A549 treated with AZD9567 at 1 μM for 4 hours (cell line): ENCODE measurements around the gene AP2B1. TPM values are rescaled to one million over a fixed set of nuclear protein-coding genes. Genes with fewer than 3 reads are reported as not detected.

Experiments
- total RNA-seq: library from RNA; stranded (reverse); fragments of 200-300 nt; extraction: Qiagen RNA extraction; gene quantifications from 5 replicates; pipeline ENCODE4 v1.2.3, GENCODE V29; 2022; ENCODE audit not compliant: insufficient read depth

The AP2B1 gene
- 121 to 158 TPM (median 130 TPM) in 5 replicates for total RNA-seq

GRCh38 chr17:35587074-35587961 lies at the start of gene AP2B1:
Gene AP2B1 (plus strand): TSS chr17:35587322. CDS start chr17:35594031, 6,709 bp downstream.

DNA sequence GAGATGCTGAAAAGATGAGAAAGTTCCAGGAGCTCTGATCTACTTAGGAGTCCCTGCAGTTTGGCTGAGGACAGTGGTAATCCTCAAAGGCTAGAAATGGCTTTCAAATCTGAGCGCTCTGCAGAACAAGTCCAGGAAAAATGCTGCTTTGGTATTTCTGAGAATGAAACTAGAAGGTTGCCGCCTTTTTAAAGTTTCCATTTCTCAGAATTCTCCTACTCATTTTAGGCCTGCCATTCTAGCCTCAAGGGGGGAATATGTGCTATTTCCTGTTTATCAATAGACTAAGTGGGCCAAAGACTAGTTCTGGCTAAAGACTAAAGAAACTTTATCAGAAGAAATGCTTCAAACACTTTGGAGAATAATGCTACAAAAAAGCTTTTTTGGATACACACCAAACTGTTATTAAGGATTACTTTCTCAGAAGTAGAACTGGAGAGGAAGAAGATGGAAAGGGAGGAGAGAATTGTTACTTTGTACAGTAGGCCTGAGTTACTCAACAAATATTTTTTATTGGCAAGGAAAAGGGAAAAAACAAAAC lies 49.5 kb upstream of the AP2B1 start, which contains the start of gene SLFN12L:
Gene SLFN12L, minus strand, starts transcription at position 78 of the 541 bp plus-strand sequence. CDS start 15,314 bp downstream, outside the sequence.

GRCh38 chr17:35560703-35561102 lies 26.4 kb upstream of the AP2B1 start, which contains the start of gene SLFN14:
Gene SLFN14 (minus strand): TSS chr17:35560819. CDS start chr17:35558062, 2,757 bp downstream.

DNA sequence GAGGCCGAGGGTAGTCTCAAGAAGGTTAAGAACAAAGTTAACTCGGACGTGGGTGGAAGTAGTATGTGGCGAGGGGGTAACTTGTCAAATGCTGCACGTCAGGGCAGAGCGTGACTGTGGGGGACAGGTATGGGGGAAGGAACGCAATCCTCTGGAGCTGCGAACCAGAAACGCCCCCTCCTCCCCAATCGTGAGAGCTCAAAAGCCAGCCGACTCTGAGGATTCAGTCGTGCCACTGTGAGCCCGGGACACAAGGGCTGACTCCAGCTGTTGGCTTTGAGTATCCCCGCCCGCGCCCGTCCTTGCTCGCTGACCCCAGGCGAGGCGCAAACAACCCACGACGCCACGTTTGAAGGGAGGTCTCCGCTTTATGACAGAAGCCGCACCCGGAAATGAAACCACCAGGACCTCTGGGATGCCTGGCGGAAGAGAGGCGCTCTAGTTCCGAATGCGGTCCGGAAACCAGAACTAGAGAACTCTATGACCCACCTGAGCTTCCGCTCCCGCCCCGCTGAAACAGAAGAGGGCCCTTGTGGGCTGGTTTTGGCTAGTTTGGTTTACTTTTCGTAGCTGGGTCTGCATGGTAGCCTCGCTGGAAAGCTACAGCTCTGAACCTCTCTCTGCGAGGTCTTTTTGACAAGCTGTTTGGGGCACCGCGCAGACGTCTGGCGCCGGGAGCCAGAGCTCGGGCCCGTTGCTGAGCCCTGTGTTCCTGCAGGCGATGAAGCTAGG lies 8.8 kb upstream of the AP2B1 start, which contains the start of gene PEX12:
Gene PEX12, minus strand, starts transcription at position 375 of the 732 bp plus-strand sequence. CDS start 550 bp downstream, outside the sequence.

DNA sequence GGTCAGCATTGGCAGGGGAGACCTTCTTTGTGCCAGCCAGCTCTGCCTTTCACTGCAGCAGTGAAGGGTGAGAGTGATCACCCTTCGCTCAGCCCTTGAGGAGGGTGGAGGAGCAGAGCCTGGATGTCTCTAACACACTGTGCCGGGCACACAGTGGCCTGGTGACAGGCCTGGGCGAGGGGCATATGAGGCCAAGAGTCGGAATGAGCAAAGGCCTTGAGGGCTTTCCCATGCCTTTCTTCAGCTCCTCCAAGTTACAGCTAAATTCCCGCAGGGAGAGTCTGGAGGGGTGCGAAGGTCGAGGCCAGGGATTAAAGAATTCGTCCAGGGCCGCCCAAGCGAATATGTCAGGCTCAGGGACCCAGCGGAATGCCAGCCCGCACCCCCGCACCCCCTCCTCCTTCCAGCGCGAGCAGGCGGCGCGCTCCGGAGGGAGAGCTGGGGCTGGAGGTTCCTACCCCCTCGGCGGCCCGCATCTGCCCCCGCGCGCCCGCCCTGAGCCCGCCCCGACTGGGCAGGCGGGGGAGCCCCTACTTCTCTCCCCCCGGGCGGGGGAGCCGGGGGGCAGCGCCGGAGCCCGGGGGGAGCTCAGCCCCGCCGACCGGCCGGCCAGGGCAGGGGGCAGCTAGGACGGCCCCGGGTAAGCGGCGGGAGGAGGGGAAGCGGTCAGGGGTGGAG lies 144.3 kb downstream of the AP2B1 start, which contains the start of gene RASL10B:
Gene RASL10B, plus strand, starts transcription at position 401 of the 678 bp plus-strand sequence. CDS start 3,546 bp downstream, outside the sequence.

GRCh38 chr17:35752945-35753764 lies 166.0 kb downstream of the AP2B1 start, which contains the start of gene GAS2L2:
Gene GAS2L2 (minus strand): TSS chr17:35753239. CDS start chr17:35752850, 389 bp downstream.

GRCh38 chr17:35760587-35760986 lies 173.5 kb downstream of the AP2B1 start, which contains the start of gene C17orf50:
Gene C17orf50 (plus strand): TSS chr17:35760887. CDS start chr17:35760942, 55 bp downstream.

Other genes with a start within 250 kb of the AP2B1 start
- 4.5 to 6.4 TPM (median 5.8 TPM) in 5 replicates for gene SLFN11, start 213.7 kb upstream of the AP2B1 start, total RNA-seq
- 0.05 to 0.09 TPM (median 0.06 TPM) in 3 of 5 replicates, not detected in the others for gene SLFN12, start 154.8 kb upstream of the AP2B1 start, total RNA-seq
- 3.5 to 12.8 TPM (median 3.9 TPM) in 5 replicates for gene SLFN13, start 138.6 kb upstream of the AP2B1 start, total RNA-seq
- 0.26 TPM in 1 of 5 replicates, not detected in the others for gene SLFN12L, start 49.6 kb upstream of the AP2B1 start, total RNA-seq
- not detected in 5 replicates for gene SLFN14, start 26.5 kb upstream of the AP2B1 start, total RNA-seq
- gene PEX12, start 8.8 kb upstream of the AP2B1 start, total RNA-seq: 6.9 to 11.1 TPM (median 8.4 TPM) in 5 replicates
- 0.08 to 0.15 TPM (median 0.11 TPM) in 4 of 5 replicates, not detected in the other for gene RASL10B, start 144.3 kb downstream of the AP2B1 start, total RNA-seq
- 0.05 to 0.07 TPM (median 0.06 TPM) in 4 of 5 replicates, not detected in the other for gene GAS2L2, start 165.9 kb downstream of the AP2B1 start, total RNA-seq
- 0.28 to 0.37 TPM (median 0.32 TPM) in 4 of 5 replicates, not detected in the other for gene C17orf50, start 173.6 kb downstream of the AP2B1 start, total RNA-seq
- gene MMP28, start 208.3 kb downstream of the AP2B1 start, total RNA-seq: 3.4 to 8.2 TPM (median 6.4 TPM) in 5 replicates
- gene TAF15, start 222.2 kb downstream of the AP2B1 start, total RNA-seq: 210 to 224 TPM (median 222 TPM) in 5 replicates